Measurements from ENCODE around the gene CLIC4. TPM values are rescaled to one million over a fixed set of nuclear protein-coding genes. Genes with fewer than 3 reads are reported as not detected.
"Not testable (repeated sequence)": the region's sequence is repeated elsewhere in the genome, so short reads cannot be mapped to it uniquely, and the experiment has no call there.

Gene CLIC4
- total RNA-seq, 1 donor from 2014 or later = 136 TPM

GRCh38 chr1:24702511-24703293 lies 42.5 kb upstream of the CLIC4 start:
- H3K4me1 Mint-ChIP-seq = peaks cover 15% of the 10 kb centered on the region
- H3K27me3 Mint-ChIP-seq (ENCODE audit: low read depth) = no peaks in the 10 kb centered on the region
- no peaks in the 10 kb centered on the region for H3K36me3 Mint-ChIP-seq
- no peak overlapping the region for H3K4me3 Mint-ChIP-seq
- DNase-seq (ENCODE audit: low spot score in 2 of 2, unreplicated experiment in 2 of 2) = no peak
- no peak for TF ChIP-seq CTCF (IDR thresholded peaks at IDR 0.05; ENCODE audit: unreplicated experiment)
- no peaks in the 10 kb centered on the region for H3K9me3 Mint-ChIP-seq
- H3K27ac Mint-ChIP-seq = no peak overlapping the region

GRCh38 chr1:24704411-24705259 lies 40.6 kb upstream of the CLIC4 start:
- DNase-seq (ENCODE audit: low spot score in 2 of 2, unreplicated experiment in 2 of 2) = no peak
- Mint-ChIP-seq H3K27me3 (ENCODE audit: low read depth) (no peaks in the 10 kb centered on the region), H3K27ac (peak overlapping the region; percentile 79), H3K4me1 (peaks cover 15% of the 10 kb centered on the region), H3K4me3 (no peak overlapping the region), H3K9me3 (no peaks in the 10 kb centered on the region), H3K36me3 (no peaks in the 10 kb centered on the region)
- no peak for TF ChIP-seq CTCF (IDR thresholded peaks at IDR 0.05; ENCODE audit: unreplicated experiment)

DNA sequence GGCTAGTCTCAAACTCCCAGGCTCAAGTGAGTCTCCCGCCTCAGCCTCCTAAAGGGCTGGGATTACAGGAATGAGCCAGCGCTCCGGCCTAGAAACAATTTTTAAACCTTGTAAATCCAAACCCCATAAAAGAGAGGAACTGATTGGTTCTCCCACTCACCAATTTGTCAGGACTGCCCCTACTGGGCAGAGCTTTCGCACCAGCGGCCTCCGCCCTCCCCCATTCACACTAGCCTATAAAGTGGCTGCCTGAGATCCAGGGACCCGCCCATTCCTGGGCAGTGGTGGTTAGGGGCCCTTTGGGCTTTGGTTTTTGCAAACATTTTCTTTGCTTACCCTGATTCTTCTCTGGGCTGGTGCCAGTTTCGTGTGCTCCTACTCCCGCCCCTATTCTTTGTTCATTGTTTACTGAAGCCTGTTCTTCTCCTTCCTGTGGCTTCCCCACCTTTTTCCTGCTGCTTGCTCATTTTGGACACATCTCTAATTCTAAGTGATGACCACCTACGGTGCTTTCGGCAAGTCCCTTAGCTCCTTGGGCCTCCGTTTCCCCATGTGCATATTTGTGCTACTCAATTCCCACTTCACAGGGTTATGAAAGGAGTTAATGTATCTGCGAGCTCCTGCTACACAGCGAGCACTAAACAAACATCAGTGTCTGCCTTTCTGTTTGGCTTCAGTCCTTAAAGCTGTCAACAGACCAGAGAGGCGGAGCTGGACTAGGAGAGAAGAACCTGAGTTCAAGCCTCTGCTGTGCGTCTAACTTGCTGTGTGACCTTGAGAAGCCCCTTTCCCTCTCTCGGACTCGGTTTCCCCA lies 39.8 kb upstream of the CLIC4 start:
- no peak for TF ChIP-seq CTCF (IDR thresholded peaks at IDR 0.05; ENCODE audit: unreplicated experiment)
- DNase-seq (ENCODE audit: low spot score in 2 of 2, unreplicated experiment in 2 of 2) = peak in 1 of 2 experiments; percentile 53
- Mint-ChIP-seq H3K27ac (peak overlapping the region; percentile 79), H3K4me3 (no peak overlapping the region), H3K9me3 (no peaks in the 10 kb centered on the region), H3K4me1 (peaks cover 15% of the 10 kb centered on the region), H3K36me3 (no peaks in the 10 kb centered on the region), H3K27me3 (ENCODE audit: low read depth) (no peaks in the 10 kb centered on the region)

DNA sequence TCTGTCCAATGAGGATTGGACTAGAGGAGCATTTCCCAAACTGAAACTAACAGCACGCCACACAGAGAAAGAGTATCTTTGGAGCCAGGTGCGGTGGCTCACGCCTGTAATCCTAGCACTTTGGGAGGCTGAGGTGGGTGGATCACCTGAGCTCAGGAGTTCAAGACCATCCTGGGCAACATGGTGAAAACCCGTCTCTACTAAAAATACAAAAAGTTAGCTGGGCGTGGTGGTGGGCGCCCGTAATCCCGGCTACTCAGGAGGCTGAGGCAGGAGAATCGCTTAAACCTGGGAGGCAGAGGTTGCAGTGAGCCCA lies 39.2 kb upstream of the CLIC4 start:
- H3K4me3 Mint-ChIP-seq; H3K27me3 Mint-ChIP-seq (ENCODE audit: low read depth): not testable (repeated sequence)
- H3K27ac Mint-ChIP-seq = peak overlapping the region; percentile 79

DNA sequence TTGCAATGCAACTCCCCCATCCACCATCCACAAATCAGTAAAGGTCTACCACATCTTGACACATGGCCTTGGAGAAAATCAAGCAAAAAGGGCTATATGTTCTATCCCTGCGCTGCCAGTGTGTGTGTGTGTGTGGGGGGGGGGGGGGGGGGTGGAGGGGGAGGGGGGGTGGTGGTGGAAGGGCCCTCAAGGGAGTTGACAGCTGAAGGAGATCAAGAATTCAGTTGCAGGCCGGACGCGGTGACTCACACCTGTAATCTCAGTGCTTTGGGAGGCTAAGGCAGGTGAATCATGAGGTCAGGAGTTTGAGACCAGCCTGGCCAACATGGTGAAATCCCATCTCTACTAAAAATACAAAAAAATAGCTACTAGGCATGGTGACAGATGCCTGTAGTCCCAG lies 37.6 kb upstream of the CLIC4 start:
- TF ChIP-seq CTCF (IDR thresholded peaks at IDR 0.05; ENCODE audit: unreplicated experiment) = no peak
- H3K4me3 Mint-ChIP-seq = no peak overlapping the region
- DNase-seq (ENCODE audit: low spot score in 2 of 2, unreplicated experiment in 2 of 2) = no peak
- no peaks in the 10 kb centered on the region for H3K9me3 Mint-ChIP-seq
- no peaks in the 10 kb centered on the region for H3K27me3 Mint-ChIP-seq (ENCODE audit: low read depth)
- H3K4me1 Mint-ChIP-seq = peaks cover 15% of the 10 kb centered on the region
- no peak overlapping the region for H3K27ac Mint-ChIP-seq
- no peaks in the 10 kb centered on the region for H3K36me3 Mint-ChIP-seq

More for the DNA sequence above, 39.2 kb upstream of the CLIC4 start:
- peaks cover 15% of the 10 kb centered on the region for H3K4me1 Mint-ChIP-seq
- not testable (repeated sequence) for H3K9me3 Mint-ChIP-seq; DNase-seq (ENCODE audit: low spot score in 2 of 2, unreplicated experiment in 2 of 2); H3K36me3 Mint-ChIP-seq
